Naive thymus-derived CD4-positive, alpha-beta T cell (primary cell): ENCODE results near the gene EVI5. TPM values are rescaled to one million over a fixed set of nuclear protein-coding genes. Genes with fewer than 3 reads are reported as not detected.
"Not testable (repeated sequence)": the region's sequence is repeated elsewhere in the genome, so short reads cannot be mapped to it uniquely, and the experiment has no call there.

Experiments
- ATAC-seq: fragments of 150-1000 bp; cut with Tn5 transposase; 2 replicates; pipeline ENCODE4 v1.10.0; 2021; ENCODE audit warnings: mild to moderate bottlenecking, moderate library complexity
- CTCF ChIA-PET: fragments of 350-600 bp; sonication (Branson Sonifier 250); formaldehyde crosslinking; loops from one replicate; lab custom pipeline; 2021; ENCODE audit warnings: antibody characterized with exemption; lab: Charles Lee
- POLR2A ChIA-PET: fragments of 350-600 bp; sonication (Branson Sonifier 250); formaldehyde crosslinking; loops from one replicate; lab custom pipeline; 2021; ENCODE audit warnings: antibody characterized with exemption, inconsistent platforms; lab: Charles Lee
- DNase-seq, 9 donors: peaks; one replicate each; pipeline versions ENCODE4 v3.0.0 to v3.0.0-alpha.2; 2020 to 2022; ENCODE audit warnings: mixed read lengths in 1 of 9
- H3K27ac ChIP-seq: one replicate; pipeline ENCODE4 v1.7.0; 2013; ENCODE audit warnings: mild to moderate bottlenecking, low read depth, low read length, moderate library complexity
- H3K27me3 ChIP-seq, 2 donors: one replicate each; pipeline ENCODE4 v1.7.0; 2013; ENCODE audit warnings: low read length in 2 of 2, mild to moderate bottlenecking in 2 of 2, moderate library complexity in 2 of 2; ENCODE audit not compliant: control insufficient read depth in 2 of 2, insufficient read depth in 2 of 2
- H3K36me3 ChIP-seq, 3 experiments: 1 replicate in 2 of 3; 2 replicates in 1 of 3; pipeline ENCODE4 v1.7.0; 2013; ENCODE audit warnings: low read length in 3 of 3, mild to moderate bottlenecking in 3 of 3, moderate library complexity in 1 of 3; ENCODE audit not compliant: insufficient read depth in 3 of 3, control insufficient read depth in 2 of 3
- H3K4me1 ChIP-seq, 2 donors: one replicate each; pipeline ENCODE4 v1.7.0; 2013; ENCODE audit warnings: low read length in 2 of 2, mild to moderate bottlenecking in 2 of 2, moderate library complexity in 1 of 2; ENCODE audit not compliant: control insufficient read depth in 2 of 2, insufficient read depth in 2 of 2
- H3K4me3 ChIP-seq: 2 replicates; pipeline ENCODE4 v1.7.0; 2013; ENCODE audit warnings: mild to moderate bottlenecking, low read length
- H3K9me3 ChIP-seq, 3 experiments: 1 replicate in 2 of 3; 2 replicates in 1 of 3; pipeline ENCODE4 v1.7.0; 2013; ENCODE audit warnings: low read length in 3 of 3; ENCODE audit not compliant: control insufficient read depth in 2 of 3
- H3K27ac Mint-ChIP-seq, 9 donors: one replicate each; pipeline ENCODE4 v1.8.0; 2020 to 2022; ENCODE audit warnings: mixed read lengths in 9 of 9, mild to moderate bottlenecking in 8 of 9, moderate library complexity in 5 of 9, inconsistent platforms in 2 of 9
- H3K27me3 Mint-ChIP-seq, 5 donors: one replicate each; pipeline ENCODE4 v1.8.0; 2021 to 2022; ENCODE audit warnings: mixed read lengths in 5 of 5, mild to moderate bottlenecking in 1 of 5
- H3K36me3 Mint-ChIP-seq, 5 donors: one replicate each; pipeline ENCODE4 v1.8.0; 2020 to 2022; ENCODE audit warnings: mixed read lengths in 5 of 5, mild to moderate bottlenecking in 3 of 5, inconsistent platforms in 1 of 5
- H3K4me1 Mint-ChIP-seq, 7 donors: one replicate each; pipeline ENCODE4 v1.8.0; 2020 to 2022; ENCODE audit warnings: mixed read lengths in 7 of 7, mild to moderate bottlenecking in 3 of 7, inconsistent platforms in 1 of 7
- H3K4me3 Mint-ChIP-seq, 10 donors: one replicate each; pipeline ENCODE4 v1.8.0; 2020 to 2022; ENCODE audit warnings: mild to moderate bottlenecking in 10 of 10, mixed read lengths in 10 of 10, moderate library complexity in 6 of 10, inconsistent platforms in 2 of 10
- H3K9me3 Mint-ChIP-seq, 11 donors: one replicate each; pipeline ENCODE4 v1.8.0; 2020 to 2022; ENCODE audit warnings: mixed read lengths in 11 of 11, mild to moderate bottlenecking in 4 of 11, inconsistent platforms in 1 of 11, moderate library complexity in 1 of 11
- intact Hi-C, 2 donors: fragments of 100-400 bp; cut with micrococcal nuclease; formaldehyde crosslinking; loops; one replicate each; pipeline ENCODE4 v1.15.1; 2023
- polyA plus RNA-seq, 2 donors: library from polyadenylated mRNA; unstranded; fragments of 300-500 nt; fragmentation: Illumina TruSeq; gene quantifications; one replicate each; pipeline ENCODE4 v1.2.3, GENCODE V29; 2021
- total RNA-seq, 6 experiments: library from RNA in 5 of 6; stranded (reverse) in 5 of 6; gene quantifications; 1 replicate in 5 of 6; 2 replicates in 1 of 6; pipeline ENCODE4 v1.2.3 and lab custom pipeline; 2021 to 2026

Gene EVI5
- total and polyA plus RNA-seq, 7 experiments from 2014 or later: 0.20 to 12.3 (median 1.7) TPM

GRCh38 chr1:92773749-92774148 is 11.2 kb downstream of the EVI5 start:
- ATAC-seq, H3K9me3 Mint-ChIP-seq, H3K4me3 ChIP-seq, H3K4me1 Mint-ChIP-seq, intact Hi-C loops, H3K4me1 ChIP-seq, H3K9me3 ChIP-seq, CTCF ChIA-PET, H3K27ac ChIP-seq, POLR2A ChIA-PET, H3K27me3 ChIP-seq, H3K4me3 Mint-ChIP-seq, H3K27ac Mint-ChIP-seq, DNase-seq, H3K36me3 ChIP-seq: not testable (repeated sequence)
- peaks cover 0 to 16% (median 8%) of the 10 kb centered on the region in 5 donors for H3K36me3 Mint-ChIP-seq
- peaks cover 13 to 47% (median 18%) of the 10 kb centered on the region in 5 donors for H3K27me3 Mint-ChIP-seq

GRCh38 chr1:92769856-92770255 is 15.1 kb downstream of the EVI5 start:
- H3K9me3 ChIP-seq: peaks cover 0 to 7% (median 0%) of the 10 kb centered on the region in 3 experiments
- H3K27ac ChIP-seq: no peak overlapping the region
- H3K4me3 ChIP-seq: no peak overlapping the region
- H3K36me3 ChIP-seq: no peaks in the 10 kb centered on the region
- ChIA-PET POLR2A (no interaction called here), CTCF (no interaction called here)
- intact Hi-C loops: no loop called here
- H3K4me1 ChIP-seq: no peaks in the 10 kb centered on the region
- H3K27me3 ChIP-seq: no peaks in the 10 kb centered on the region
- H3K4me1 Mint-ChIP-seq: peaks cover 0 to 3% (median 0%) of the 10 kb centered on the region in 7 donors
- no peak overlapping the region for H3K27ac Mint-ChIP-seq
- no peak overlapping the region for H3K4me3 Mint-ChIP-seq
- no peak for DNase-seq
- peaks cover 0 to 17% (median 9%) of the 10 kb centered on the region in 5 donors for H3K36me3 Mint-ChIP-seq
- no peak for ATAC-seq
- peaks cover 2 to 19% (median 5%) of the 10 kb centered on the region in 11 donors for H3K9me3 Mint-ChIP-seq
- peaks cover 0 to 27% (median 6%) of the 10 kb centered on the region in 5 donors for H3K27me3 Mint-ChIP-seq

- ChIA-PET POLR2A (no interaction called here), CTCF (no interaction called here)
- no peak overlapping the region for H3K27ac Mint-ChIP-seq
- Histone ChIP-seq H3K27ac (no peak overlapping the region), H3K4me1 (no peaks in the 10 kb centered on the region), H3K9me3 (peaks cover 0 to 7% (median 0%) of the 10 kb centered on the region in 3 experiments), H3K4me3 (no peak overlapping the region), H3K36me3 (no peaks in the 10 kb centered on the region), H3K27me3 (no peaks in the 10 kb centered on the region)
- peaks cover 0 to 20% (median 6%) of the 10 kb centered on the region in 5 donors for H3K27me3 Mint-ChIP-seq
- ATAC-seq: no peak
- no peak overlapping the region for H3K4me3 Mint-ChIP-seq
- peaks cover 0 to 17% (median 9%) of the 10 kb centered on the region in 5 donors for H3K36me3 Mint-ChIP-seq
- peaks cover 2 to 19% (median 5%) of the 10 kb centered on the region in 11 donors for H3K9me3 Mint-ChIP-seq
- intact Hi-C loops: no loop called here
- H3K4me1 Mint-ChIP-seq: peaks cover 0 to 3% (median 0%) of the 10 kb centered on the region in 7 donors
- DNase-seq: no peak
These were observed 16.0 kb downstream of the EVI5 start for GRCh38 chr1:92768915-92769314.

- Mint-ChIP-seq H3K4me1 (peaks cover 0 to 3% (median 0%) of the 10 kb centered on the region in 7 donors), H3K36me3 (peaks cover 0 to 17% (median 9%) of the 10 kb centered on the region in 5 donors), H3K27ac (no peak overlapping the region), H3K9me3 (peaks cover 2 to 19% (median 5%) of the 10 kb centered on the region in 11 donors), H3K4me3 (no peak overlapping the region), H3K27me3 (peaks cover 0 to 15% (median 6%) of the 10 kb centered on the region in 5 donors)
- intact Hi-C loops: no loop called here
- H3K4me3 ChIP-seq: no peak overlapping the region
- no peak for ATAC-seq
- CTCF ChIA-PET: no interaction called here
- POLR2A ChIA-PET: no interaction called here
- H3K9me3 ChIP-seq: peaks cover 0 to 7% (median 0%) of the 10 kb centered on the region in 3 experiments
- DNase-seq: no peak
- H3K27ac ChIP-seq: no peak overlapping the region
- H3K27me3 ChIP-seq: no peaks in the 10 kb centered on the region
- H3K36me3 ChIP-seq: no peaks in the 10 kb centered on the region
- H3K4me1 ChIP-seq: no peaks in the 10 kb centered on the region
These were observed 16.6 kb downstream of the EVI5 start for GRCh38 chr1:92768296-92768695.

GRCh38 chr1:92764116-92764515 is 20.8 kb downstream of the EVI5 start:
- no peak for ATAC-seq
- H3K4me1 ChIP-seq: no peaks in the 10 kb centered on the region

GRCh38 chr1:92762355-92762754 is 22.6 kb downstream of the EVI5 start:
- H3K27ac Mint-ChIP-seq: no peak overlapping the region
- POLR2A ChIA-PET: no interaction called here
- no peaks in the 10 kb centered on the region for H3K4me1 Mint-ChIP-seq
- Histone ChIP-seq H3K4me3 (no peak overlapping the region), H3K27ac (no peak overlapping the region), H3K9me3 (no peaks in the 10 kb centered on the region), H3K4me1 (no peaks in the 10 kb centered on the region), H3K36me3 (no peaks in the 10 kb centered on the region), H3K27me3 (no peaks in the 10 kb centered on the region)
- H3K27me3 Mint-ChIP-seq: peaks cover 0 to 8% (median 0%) of the 10 kb centered on the region in 5 donors
- DNase-seq (no peak), ATAC-seq (no peak)
- no peak overlapping the region for H3K4me3 Mint-ChIP-seq
- H3K36me3 Mint-ChIP-seq: peaks cover 0 to under 1% (median 0%) of the 10 kb centered on the region in 5 donors
- H3K9me3 Mint-ChIP-seq: peaks cover 0 to 2% (median 0%) of the 10 kb centered on the region in 11 donors
- CTCF ChIA-PET: no interaction called here
- intact Hi-C loops: no loop called here

More at GRCh38 chr1:92764116-92764515, 20.8 kb downstream of the EVI5 start:
- H3K9me3 Mint-ChIP-seq: peaks cover 2 to 15% (median 5%) of the 10 kb centered on the region in 11 donors
- CTCF ChIA-PET: no interaction called here
- intact Hi-C loops: no loop called here
- DNase-seq: no peak
- H3K9me3 ChIP-seq: peaks cover 0 to 7% (median 0%) of the 10 kb centered on the region in 3 experiments
- POLR2A ChIA-PET: no interaction called here
- H3K27ac ChIP-seq: no peak overlapping the region
- no peaks in the 10 kb centered on the region for H3K27me3 ChIP-seq
- no peak overlapping the region for H3K27ac Mint-ChIP-seq
- no peak overlapping the region for H3K4me3 Mint-ChIP-seq
- no peaks in the 10 kb centered on the region for H3K36me3 ChIP-seq
- H3K36me3 Mint-ChIP-seq: peaks cover 0 to 13% (median 4%) of the 10 kb centered on the region in 5 donors
- H3K27me3 Mint-ChIP-seq: peaks cover 0 to 7% (median 0%) of the 10 kb centered on the region in 5 donors
- H3K4me3 ChIP-seq: no peak overlapping the region
- H3K4me1 Mint-ChIP-seq: peaks cover 0 to 1% (median 0%) of the 10 kb centered on the region in 7 donors

GRCh38 chr1:92759361-92759760 is 25.5 kb downstream of the EVI5 start:
- CTCF ChIA-PET: no interaction called here
- ATAC-seq (no peak), DNase-seq (no peak)
- H3K27ac Mint-ChIP-seq: no peak overlapping the region
- Histone ChIP-seq H3K36me3 (no peaks in the 10 kb centered on the region), H3K4me3 (no peak overlapping the region), H3K4me1 (no peaks in the 10 kb centered on the region), H3K27me3 (no peaks in the 10 kb centered on the region), H3K27ac (no peak overlapping the region), H3K9me3 (no peaks in the 10 kb centered on the region)
- POLR2A ChIA-PET: no interaction called here
- intact Hi-C loops: no loop called here
- H3K36me3 Mint-ChIP-seq: peaks cover 0 to 8% (median 0%) of the 10 kb centered on the region in 5 donors
- no peak overlapping the region for H3K4me3 Mint-ChIP-seq
- peaks cover 0 to 8% (median 3%) of the 10 kb centered on the region in 5 donors for H3K27me3 Mint-ChIP-seq
- no peaks in the 10 kb centered on the region for H3K4me1 Mint-ChIP-seq
- no peaks in the 10 kb centered on the region for H3K9me3 Mint-ChIP-seq
